ENCODE data around the gene FBXO10.
"Not testable (repeated sequence)": the region's sequence is repeated elsewhere in the genome, so short reads cannot be mapped to it uniquely, and the experiment has no call there.

Gene FBXO10

GRCh38 chr9:37510053-37510452 lies 66.1 kb downstream of the FBXO10 start:
- not testable (repeated sequence) for DNase-seq

- no peak for DNase-seq
Observed at GRCh38 chr9:37509536-37509935, 66.6 kb downstream of the FBXO10 start.

GRCh38 chr9:37508834-37509206 lies 67.4 kb downstream of the FBXO10 start:
- DNase-seq: no peak

- no peak for DNase-seq
Observed at GRCh38 chr9:37508135-37508833, 67.9 kb downstream of the FBXO10 start.

DNA sequence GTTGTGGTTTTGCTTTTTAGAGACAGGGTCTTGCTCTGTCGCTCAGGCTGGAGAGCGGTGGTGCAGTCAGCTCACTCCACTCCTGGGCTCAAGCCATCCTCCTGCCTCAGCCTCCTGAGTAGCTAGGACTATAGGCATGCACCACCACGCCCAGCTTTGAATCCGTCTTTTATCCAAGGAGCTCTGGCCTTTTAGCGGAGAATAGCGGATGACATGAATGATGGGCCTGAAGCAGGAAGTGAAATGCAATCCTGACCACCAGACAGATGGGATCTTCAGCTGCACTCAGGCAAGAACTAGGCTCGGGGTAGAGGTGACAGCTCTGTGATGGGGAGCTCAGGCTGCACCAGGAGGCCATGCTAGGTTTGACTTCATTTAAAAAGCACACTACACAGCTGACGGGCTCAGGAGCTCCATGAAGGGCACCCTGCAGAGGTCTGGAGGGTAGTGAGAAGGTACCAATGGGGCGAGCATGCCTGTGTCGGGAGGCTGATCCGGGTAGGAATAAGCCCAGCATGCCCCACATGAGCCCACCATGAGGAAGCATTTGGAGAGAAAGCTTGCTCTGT lies 68.5 kb downstream of the FBXO10 start:
- DNase-seq: peak; percentile 27

- no peak for DNase-seq
Observed at GRCh38 chr9:37504605-37505004, 71.6 kb downstream of the FBXO10 start.

GRCh38 chr9:37503736-37504135 lies 72.4 kb downstream of the FBXO10 start:
- peak; percentile 57 for DNase-seq

GRCh38 chr9:37501957-37502596 lies 74.1 kb downstream of the FBXO10 start:
- DNase-seq: no peak

DNA sequence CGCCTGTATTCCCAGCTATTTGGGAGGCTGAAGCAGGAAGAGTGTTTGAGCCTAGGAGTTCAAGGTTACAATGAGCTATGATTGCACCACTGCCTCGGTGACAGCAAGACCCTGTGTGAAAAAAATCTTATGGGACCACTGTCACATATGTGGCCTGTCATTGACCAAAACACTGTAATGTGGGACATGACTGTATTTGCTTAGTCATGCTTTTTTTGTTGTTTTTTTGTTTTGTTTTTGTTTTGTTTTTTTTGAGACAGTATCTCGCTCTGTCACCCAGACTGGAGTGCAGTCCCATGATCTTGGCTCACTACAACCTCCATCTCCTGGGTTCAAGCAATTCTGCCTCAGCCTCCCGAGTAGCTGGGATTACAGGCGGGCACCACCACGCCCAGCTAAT lies 76.9 kb downstream of the FBXO10 start:
- no peak for DNase-seq

DNA sequence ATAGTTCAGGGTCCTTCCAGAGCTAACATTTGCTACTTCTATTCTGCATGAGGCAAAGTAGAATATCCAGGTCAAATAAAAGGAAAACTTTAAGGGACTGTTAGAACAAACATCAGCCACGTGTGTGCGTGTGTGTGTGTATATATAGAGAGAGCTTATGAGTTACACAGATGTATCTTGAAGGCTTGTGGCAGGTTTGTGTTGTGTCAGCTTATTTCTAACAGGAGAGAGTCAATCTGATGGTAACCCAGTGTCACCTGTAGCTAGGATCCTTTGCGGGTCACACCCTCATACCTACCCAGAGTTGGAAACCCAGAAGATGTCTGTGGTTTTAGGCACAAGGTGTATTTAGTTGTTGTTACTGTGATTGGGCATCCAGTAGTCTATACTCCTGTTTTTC lies 77.7 kb downstream of the FBXO10 start:
- DNase-seq: no peak

DNA sequence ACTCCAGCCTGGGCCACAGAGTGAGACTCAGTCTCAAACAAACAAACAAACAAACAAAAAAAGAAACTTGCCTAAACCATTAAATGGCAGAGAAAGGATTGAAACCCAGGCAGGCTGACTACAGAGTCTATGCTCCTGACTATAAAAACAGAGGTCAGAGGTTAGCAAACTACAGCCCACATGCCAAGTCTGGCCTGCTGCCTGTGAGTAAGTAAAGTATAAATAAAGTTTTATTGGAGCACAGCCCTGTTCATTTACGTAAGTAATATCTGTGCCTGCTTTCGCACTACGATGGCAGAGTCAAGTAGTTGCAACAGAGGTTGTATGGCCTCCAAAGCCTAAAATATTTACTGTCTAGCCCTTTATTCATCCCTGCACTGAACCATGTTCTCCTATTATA lies 78.9 kb downstream of the FBXO10 start:
- DNase-seq: no peak

DNA sequence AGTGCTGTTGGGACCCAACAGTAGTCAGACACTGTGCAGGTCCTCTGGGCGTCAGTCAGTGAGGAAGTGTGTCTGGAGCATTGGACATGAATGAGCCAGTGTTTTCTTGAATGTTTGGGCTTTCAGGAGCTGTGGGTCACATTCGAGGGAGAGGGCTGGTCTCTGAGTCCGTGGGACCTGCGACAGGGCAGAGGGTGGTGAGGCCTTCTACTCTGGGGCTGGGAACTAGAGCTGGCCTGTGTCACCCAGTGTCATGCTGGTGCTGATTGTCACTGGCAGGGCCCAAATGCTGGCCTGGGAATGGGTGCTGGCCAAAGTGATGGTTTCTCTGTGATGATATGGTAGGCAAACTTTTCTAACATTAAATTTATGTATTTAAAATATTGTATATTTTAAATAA lies 80.2 kb downstream of the FBXO10 start:
- no peak for DNase-seq

- DNase-seq: no peak
Observed at GRCh38 chr9:37495571-37495970, 80.6 kb downstream of the FBXO10 start.

GRCh38 chr9:37491939-37492338 lies 84.2 kb downstream of the FBXO10 start:
- DNase-seq: no peak

DNA sequence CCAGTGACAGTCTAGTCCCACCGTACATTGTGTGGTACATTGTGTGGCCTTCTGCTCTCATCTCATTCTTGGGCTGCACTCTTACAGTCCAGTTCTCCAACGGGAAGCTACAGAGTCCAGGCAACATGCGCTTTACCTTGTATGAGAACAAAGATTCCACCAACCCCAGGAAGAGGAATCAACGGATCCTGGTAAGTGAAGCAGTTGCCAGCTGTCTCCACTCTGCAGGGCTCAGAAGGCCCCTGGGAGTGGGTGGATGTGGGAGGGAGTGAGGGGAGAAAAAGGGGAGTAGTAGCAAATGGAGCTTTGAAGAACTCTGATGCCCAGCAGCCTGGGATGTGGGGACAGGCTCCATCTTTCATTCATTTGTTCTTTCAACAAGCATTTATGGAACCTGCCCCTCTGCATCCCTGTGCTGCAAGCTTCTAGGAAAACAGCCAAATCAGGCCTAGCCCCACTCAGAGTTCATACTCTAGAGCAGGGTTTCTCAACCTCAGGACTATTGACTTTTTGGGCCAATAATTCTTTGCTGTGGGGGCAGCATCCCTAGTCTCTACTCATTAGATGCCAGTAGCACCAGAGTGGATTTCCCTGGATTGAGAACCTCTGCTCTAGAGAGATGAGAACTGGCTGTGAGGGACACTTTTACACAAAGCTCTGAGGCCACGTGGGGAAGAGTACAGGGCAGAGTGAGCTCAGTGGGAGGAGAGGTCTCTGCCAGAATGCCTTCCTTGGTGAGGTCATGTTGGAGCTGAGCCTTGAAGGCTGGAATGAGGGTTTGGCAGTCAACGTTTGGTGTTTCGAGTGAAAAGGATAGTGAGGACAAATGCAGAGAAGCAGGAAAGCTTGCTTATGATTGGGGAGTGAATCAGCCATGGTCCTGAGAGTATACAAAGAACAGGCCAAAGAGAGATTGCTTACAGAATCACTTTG lies 89.3 kb downstream of the FBXO10 start:
- no peak for DNase-seq

DNA sequence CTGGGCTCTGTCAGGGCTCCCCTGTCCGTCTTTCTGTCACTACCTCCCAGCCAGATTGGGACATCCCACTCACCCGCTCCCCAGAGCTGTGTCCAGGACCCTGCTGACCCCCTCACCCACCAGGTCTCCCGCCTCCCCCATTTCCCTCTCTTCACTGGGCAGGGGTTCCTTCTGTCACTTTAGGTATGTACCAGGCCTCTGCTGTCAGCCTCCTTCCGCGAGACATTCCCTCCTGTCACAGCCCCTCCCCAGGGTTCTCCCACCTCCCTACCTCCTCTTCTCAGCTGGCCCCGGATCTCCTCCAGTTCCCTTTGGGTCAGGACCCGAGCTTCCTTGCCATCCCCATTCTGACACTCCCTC lies 89.9 kb downstream of the FBXO10 start:
- DNase-seq: no peak

GRCh38 chr9:37485389-37486255 lies 90.6 kb downstream of the FBXO10 start, which contains the start of gene POLR1E:
POLR1E (plus strand) TSS chr9:37485948; CDS start chr9:37486048, 100 bp downstream.
- peak; percentile 95 for DNase-seq

DNA sequence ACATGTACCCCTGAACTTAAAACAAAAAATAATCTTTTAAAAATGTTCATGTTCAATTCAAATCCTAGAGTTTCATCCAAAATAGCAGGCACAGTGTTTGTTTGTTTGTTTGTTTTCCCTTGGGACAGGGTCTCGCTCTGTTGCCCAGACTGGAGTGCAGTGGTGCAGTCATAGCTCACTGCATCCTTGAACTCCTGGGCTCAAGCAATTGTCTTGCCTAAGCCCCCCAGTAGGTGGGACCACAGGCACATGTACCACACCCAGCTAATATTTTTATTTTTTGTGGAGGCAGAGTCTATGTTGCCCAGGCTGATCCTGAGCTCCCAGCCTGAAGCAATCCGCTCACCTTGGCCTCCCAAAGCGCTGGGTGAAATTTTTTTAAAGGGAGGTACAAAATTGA lies 95.4 kb downstream of the FBXO10 start:
- no peak for DNase-seq

GRCh38 chr9:37477987-37478619 lies 98.1 kb downstream of the FBXO10 start:
- DNase-seq: not testable (repeated sequence)

DNA sequence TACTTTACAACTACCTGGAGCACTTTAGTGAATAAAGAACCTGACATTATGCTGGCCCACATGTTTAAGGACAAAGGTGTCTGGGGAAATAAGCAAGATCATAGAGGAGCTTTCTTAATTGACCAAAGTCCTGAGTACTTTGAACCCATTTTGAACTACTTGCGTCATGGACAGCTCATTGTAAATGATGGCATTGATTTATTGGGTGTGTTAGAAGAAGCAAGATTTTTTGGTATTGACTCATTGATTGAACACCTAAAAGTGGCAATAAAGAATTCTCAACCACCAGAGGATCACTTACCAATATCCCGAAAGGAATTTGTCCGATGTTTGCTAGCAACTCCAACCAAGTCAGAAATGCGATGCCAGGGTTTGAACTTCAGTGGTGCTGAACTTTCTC lies 98.7 kb downstream of the FBXO10 start:
- not testable (repeated sequence) for DNase-seq

GRCh38 chr9:37476930-37477329 lies 99.2 kb downstream of the FBXO10 start:
- no peak for DNase-seq

DNA sequence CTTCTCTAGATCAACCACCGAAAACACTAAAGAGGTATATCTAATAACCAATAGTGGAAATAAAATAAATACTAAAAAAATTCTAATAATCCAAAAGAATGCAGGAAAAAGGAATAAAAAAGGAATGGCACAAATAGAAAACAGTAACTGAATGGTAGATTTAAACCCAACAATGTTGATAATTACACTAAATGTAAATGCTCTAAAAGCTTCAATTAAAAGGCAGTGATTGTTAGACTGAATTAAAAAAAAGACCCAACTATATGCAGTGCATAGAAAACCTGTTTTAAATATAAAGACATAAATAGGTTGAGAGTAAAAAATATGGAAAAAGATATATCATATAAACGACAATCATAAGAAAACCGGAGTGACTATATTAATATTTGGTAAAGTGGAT lies 101.7 kb downstream of the FBXO10 start:
- no peak for DNase-seq

Data from MV-4-11 (cell line).